GM18909 (cell line): ENCODE data around the gene SMYD3.
"Not testable (repeated sequence)": the region's sequence is repeated elsewhere in the genome, so short reads cannot be mapped to it uniquely, and the experiment has no call there.

Source experiments
- ATAC-seq: cut with Tn5 transposase; IDR thresholded peaks from one replicate; pipeline ENCODE4 v1.9.1; 2021; ENCODE audit warnings: mild to moderate bottlenecking; ENCODE audit not compliant: unreplicated experiment, poor library complexity

The SMYD3 gene

DNA sequence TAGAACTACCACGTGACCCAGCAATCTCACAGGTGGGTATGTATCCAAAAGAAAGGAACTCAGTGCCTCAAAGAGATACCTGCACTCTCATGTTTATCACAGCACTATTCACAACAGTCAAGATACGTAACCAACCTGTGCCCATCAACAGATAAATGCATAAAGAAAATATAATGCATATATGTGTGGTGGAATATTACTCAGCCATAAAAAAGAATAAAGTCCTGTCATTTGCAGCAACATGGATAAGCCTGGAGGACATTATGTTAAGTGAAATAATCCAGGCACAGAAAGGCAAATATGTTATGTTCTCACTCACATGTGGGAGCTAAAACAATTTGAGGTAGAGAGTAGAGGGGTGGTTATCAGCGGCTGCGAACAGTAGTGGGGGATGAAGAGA lies 413.8 kb downstream of the SMYD3 start:
- no peak for ATAC-seq

GRCh38 chr1:246092136-246092535 lies 414.9 kb downstream of the SMYD3 start:
- no peak for ATAC-seq

GRCh38 chr1:246091477-246091876 lies 415.6 kb downstream of the SMYD3 start:
- ATAC-seq: no peak

- no peak for ATAC-seq
Measured at GRCh38 chr1:246086191-246086590, 420.9 kb downstream of the SMYD3 start.

GRCh38 chr1:246083416-246083815 lies 423.7 kb downstream of the SMYD3 start:
- ATAC-seq: no peak

GRCh38 chr1:246081856-246082668 lies 425.0 kb downstream of the SMYD3 start:
- no peak for ATAC-seq

- ATAC-seq: no peak
Measured at GRCh38 chr1:246081138-246081702, 425.9 kb downstream of the SMYD3 start.

DNA sequence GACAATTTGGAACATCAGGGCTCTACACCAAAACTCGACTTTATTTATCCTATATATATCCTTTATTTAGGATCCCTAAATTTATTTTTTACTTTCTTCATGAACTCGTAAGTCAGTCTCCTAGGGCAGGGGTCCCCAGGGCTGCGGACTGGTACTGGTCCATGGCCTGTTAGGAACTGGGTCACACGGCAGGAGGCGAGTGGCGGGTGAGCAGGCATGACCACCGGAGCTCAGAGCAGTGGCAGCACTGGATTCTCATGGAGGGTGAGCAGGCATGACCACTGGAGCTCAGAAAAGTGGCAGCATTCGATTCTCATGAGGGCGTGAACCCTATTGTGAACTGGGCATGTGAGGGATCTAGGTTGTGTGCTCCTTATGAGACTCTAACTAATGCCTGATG lies 427.0 kb downstream of the SMYD3 start:
- ATAC-seq: no peak

GRCh38 chr1:246078888-246079252 lies 428.2 kb downstream of the SMYD3 start:
- ATAC-seq: no peak

DNA sequence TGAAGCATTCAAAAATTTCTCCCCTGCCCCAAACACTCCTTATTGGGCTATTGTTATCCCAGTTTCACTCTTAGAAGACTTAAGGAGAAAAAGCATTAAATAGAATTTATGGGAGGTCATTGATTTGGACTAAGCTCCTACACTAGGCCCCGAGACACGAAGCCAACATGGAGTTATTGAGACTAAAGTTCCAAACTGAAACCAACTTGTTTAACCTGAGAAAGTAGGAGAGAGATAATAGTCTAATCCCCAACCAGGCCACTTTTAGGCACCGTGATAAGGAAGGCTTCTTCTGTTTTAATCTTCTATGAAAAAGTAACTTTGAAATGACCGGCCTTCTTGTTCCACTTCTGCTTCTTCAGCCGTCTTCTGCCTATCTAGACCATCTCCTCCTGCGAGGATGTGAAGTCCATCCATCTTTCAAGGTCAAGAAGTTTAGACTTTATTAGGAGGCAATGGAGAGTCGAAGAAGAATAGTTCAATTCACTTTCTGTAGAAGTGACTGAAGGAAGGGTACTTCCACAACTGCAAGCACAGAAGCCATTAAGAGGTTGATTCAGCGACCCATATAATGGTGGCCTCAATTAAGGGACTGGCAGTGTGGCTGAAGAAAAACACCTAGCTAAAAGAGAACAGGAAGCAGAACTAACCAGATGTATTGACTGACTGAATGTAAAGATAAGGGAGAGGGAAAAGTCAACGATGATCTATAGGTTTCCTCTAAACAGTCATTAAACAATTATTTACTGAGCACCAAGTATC lies 428.8 kb downstream of the SMYD3 start:
- ATAC-seq: no peak

DNA sequence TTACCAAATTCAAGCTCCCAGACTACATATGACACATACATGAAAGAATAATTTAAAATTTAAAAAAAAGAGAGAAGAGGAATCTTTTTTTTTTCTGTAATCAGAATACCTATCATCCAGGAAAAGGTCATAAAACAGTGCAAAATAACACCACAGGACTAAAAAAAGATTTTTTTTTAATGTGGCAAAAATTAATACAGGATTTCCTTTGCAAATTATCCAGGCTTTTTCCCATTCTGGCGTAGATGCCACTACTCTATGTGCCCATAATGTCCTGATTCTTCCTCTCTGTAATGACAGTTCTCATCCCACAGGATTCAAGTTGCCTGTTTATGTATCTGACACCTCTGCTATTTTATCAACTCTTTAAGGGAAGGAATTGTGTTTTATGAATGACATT lies 429.6 kb downstream of the SMYD3 start:
- ATAC-seq: no peak

DNA sequence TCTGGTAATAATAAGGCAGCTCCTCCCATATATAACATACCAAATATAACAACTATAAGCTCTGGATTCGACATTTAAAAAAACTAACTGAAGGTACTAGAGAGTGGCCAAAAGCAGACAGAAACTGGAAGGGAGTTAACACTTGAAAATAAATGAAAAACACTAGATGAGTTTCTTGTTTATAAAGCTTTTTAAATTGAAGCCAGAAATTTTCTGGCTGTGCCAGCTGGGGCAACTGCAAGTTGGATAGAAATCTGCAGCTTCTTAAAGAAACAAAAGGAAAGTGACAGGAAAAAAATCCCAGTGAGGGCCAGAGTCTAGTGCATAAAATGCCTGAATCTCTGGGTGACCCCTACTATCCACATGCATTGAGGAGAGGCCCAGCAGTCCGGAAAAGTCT lies 432.7 kb downstream of the SMYD3 start:
- no peak for ATAC-seq

- ATAC-seq: no peak
Measured at GRCh38 chr1:246072456-246072955, 434.6 kb downstream of the SMYD3 start.

- not testable (repeated sequence) for ATAC-seq
Measured at GRCh38 chr1:246071981-246072380, 435.1 kb downstream of the SMYD3 start.

DNA sequence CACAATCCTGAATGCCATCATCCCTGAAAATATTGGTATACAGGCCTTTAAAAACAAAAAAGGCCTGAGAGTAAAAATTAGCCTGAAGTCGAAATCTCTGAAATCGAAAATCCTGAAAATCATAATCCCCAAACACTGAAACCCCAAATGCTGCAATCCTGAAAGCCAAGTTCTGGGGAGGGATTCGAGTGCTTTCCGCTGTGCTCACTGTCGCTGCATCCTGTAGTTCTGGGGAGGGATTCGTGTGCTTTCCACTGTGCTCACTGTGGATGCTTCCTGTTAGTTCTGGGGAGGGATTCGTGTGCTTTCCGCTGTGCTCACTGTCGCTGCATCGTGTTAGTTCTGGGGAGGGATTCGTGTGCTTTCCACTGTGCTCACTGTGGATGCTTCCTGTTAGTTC lies 435.5 kb downstream of the SMYD3 start:
- ATAC-seq: not testable (repeated sequence)

DNA sequence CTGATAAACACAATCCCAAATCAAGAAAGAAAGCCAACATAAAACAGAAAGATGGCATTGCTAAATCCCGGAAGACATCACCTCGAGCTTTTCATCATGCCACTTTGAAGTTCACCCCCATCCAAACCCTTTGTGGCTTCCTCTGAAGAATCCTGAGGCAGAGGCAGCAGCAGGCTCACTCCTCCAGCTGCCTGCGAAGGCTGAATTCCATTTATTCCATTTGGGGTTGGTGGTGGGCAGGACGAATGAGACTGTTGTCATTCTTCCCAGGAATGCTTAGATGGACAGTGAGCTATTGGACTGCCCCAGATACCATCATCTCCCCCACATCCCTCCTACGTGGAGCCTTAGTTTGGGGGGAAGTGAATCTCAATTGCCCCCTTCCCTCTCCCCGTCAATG lies 437.5 kb downstream of the SMYD3 start:
- ATAC-seq: no peak

DNA sequence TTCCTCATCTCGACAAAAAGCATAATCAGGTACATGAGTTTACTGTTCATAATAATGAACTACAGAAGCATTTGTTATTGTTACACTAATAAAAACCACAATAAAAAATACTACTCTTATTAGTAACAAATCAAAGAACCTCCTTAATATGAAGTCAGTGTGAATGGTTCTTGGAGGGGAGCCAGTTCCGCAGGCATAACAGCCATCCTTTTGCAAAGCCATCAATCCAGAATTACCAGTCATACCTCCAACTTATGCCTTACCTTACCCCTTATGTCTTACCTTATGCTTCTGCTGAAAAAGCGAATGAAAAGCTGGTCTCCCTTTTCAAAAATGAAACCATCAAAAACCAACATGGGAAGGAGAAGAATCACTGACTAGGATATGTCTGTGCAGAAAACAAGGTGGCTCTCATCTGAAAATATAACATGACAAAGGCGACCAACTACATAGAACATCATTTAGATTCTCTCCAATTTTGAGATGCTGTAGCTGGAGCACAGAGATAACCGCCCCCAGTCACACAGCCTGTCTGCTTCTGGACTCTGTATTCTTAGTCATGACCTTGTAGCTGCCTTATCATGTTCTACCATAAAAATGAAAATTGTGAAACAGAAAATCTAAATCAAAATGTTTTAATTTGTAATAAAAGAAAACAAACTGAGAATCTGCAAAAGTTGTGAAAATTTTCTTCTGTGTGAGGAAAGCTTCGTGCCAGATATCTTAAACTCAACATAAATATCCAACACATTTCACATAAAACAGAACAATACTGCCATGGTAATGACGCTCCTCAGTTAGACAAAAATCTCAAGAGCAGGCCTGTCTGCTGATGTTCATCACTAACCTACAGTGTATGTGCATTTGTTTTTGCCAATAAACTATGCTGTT lies 438.2 kb downstream of the SMYD3 start:
- ATAC-seq: no peak

DNA sequence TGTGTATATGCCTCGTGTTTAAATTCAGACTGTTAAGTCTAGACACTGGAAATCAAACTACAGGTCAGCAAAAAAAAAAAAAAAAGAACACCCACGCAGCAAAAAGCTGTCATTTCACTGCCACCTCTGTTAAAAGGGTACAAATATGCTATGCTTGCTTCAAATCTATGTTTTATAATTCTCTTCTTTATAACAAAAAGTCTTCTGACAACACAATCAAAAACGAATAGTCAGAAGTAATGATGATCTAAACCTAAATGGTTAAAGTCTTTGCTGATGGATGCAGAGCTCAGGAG lies 438.9 kb downstream of the SMYD3 start:
- no peak for ATAC-seq

DNA sequence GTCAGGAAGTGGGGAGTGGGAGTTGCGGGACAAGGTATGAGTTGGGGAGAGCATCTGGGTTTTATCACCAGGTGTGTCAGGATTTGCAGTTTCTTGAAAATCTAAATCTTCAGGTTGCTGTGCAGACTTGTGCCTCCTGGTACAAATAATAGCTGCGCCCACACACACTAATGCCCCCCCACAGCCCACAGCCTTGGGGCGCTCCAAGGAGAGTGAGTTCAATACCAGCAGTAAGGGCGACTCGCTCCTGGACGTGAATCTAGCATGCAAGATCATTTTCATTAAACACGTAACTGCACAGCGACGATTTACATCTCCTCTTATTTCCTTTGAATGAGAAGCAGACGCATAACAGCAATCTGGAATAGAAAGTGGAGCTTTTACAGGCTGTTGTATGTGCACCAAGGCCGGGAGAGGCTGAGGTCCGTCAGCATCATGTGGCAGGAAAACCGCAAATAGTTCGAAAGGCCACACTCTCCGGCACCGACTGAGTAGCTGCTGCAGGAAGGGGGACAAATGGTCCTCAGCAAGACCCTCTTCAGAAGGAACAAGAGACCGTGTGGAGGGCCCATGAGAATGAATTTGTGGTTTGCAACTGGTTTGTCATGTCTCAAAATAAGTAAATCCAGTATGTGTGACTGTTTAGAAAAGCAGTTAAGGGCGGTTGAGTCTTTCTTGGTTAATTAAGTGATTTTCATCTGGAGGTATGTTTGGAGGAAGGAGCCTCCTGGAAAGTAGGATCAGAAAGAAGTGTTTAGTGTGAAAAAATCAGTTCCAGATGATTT lies 439.5 kb downstream of the SMYD3 start:
- no peak for ATAC-seq

- ATAC-seq: no peak
Measured at GRCh38 chr1:246066573-246066972, 440.5 kb downstream of the SMYD3 start.
